Caco-2 (cell line): ENCODE measurements around the gene SLX4. TPM values are rescaled to one million over a fixed set of nuclear protein-coding genes. Genes with fewer than 3 reads are reported as not detected.

ENCODE experiments used
- BruUV-seq: library from RNA; stranded (reverse); fragments of 400-500 nt; replicated peaks from 2 replicates; lab custom pipeline; 2021; lab: Mats Ljungman, UMichigan
- CTCF ChIA-PET: fragments of 300-600 bp; sonication (Branson Sonifier 250); formaldehyde crosslinking; loops from one replicate; lab custom pipeline; 2022; ENCODE audit warnings: antibody characterized with exemption; lab: Charles Lee
- POLR2A ChIA-PET: fragments of 300-600 bp; sonication (Branson Sonifier 250); formaldehyde crosslinking; loops from one replicate; lab custom pipeline; 2022; ENCODE audit warnings: antibody characterized with exemption; lab: Charles Lee
- DNase-seq, 2 experiments: peaks; one replicate each; pipeline versions ENCODE4 v3.0.0 to v3.0.0-alpha.2; 2020 to 2022
- H3K27me3 ChIP-seq: replicated peaks from 2 replicates; pipeline ENCODE4 v1.6.0; 2011; ENCODE audit warnings: low read length; ENCODE audit not compliant: control insufficient read depth, insufficient read depth
- H3K36me3 ChIP-seq: 2 replicates; pipeline ENCODE4 v1.5.1; 2011; ENCODE audit warnings: low read length; ENCODE audit not compliant: control insufficient read depth, insufficient read depth
- H3K4me1 ChIP-seq: fragments of 250-450 bp; sonication (Bioruptor Pico); 2 replicates; pipeline ENCODE4 v1.5.1; 2020; ENCODE audit warnings: mild to moderate bottlenecking
- H3K4me3 ChIP-seq: 2 replicates; pipeline ENCODE4 v1.5.1; 2011; ENCODE audit warnings: low read depth, mild to moderate bottlenecking, control low read depth, low read length
- H3K9me3 ChIP-seq: fragments of 250-450 bp; sonication (Bioruptor Pico); 2 replicates; pipeline ENCODE4 v1.5.1; 2020; ENCODE audit warnings: mild to moderate bottlenecking, moderate library complexity
- H3K27ac Mint-ChIP-seq: one replicate; pipeline ENCODE4 v1.8.0; 2022; ENCODE audit warnings: mixed read lengths; ENCODE audit not compliant: unreplicated experiment
- H3K27me3 Mint-ChIP-seq: one replicate; pipeline ENCODE4 v1.8.0; 2022; ENCODE audit warnings: mixed read lengths; ENCODE audit not compliant: insufficient read depth, unreplicated experiment
- H3K36me3 Mint-ChIP-seq: one replicate; pipeline ENCODE4 v1.8.0; 2022; ENCODE audit warnings: mild to moderate bottlenecking, mixed read lengths; ENCODE audit not compliant: insufficient read depth, unreplicated experiment
- H3K4me1 Mint-ChIP-seq: one replicate; pipeline ENCODE4 v1.8.0; 2022; ENCODE audit warnings: low read depth, mixed read lengths; ENCODE audit not compliant: unreplicated experiment
- H3K4me3 Mint-ChIP-seq: one replicate; pipeline ENCODE4 v1.8.0; 2022; ENCODE audit warnings: mild to moderate bottlenecking, moderate library complexity, mixed read lengths; ENCODE audit not compliant: unreplicated experiment
- H3K9me3 Mint-ChIP-seq: one replicate; pipeline ENCODE4 v1.8.0; 2022; ENCODE audit warnings: mixed read lengths; ENCODE audit not compliant: unreplicated experiment
- CTCF ChIP-seq, 2 experiments: fragments of 200-600 bp in 1 of 2; IDR thresholded peaks; 1 replicate in 1 of 2; 2 replicates in 1 of 2; pipeline versions ENCODE4 v1.5.1 to v1.8.0; 2011 to 2022; ENCODE audit warnings: antibody characterized with exemption in 1 of 2, control low read depth in 1 of 2, inconsistent platforms in 1 of 2, low read depth in 1 of 2, low read length in 1 of 2, mild to moderate bottlenecking in 1 of 2, moderate library complexity in 1 of 2; ENCODE audit not compliant: insufficient read depth in 1 of 2, severe bottlenecking in 1 of 2, unreplicated experiment in 1 of 2
- intact Hi-C: fragments of 100-400 bp; cut with micrococcal nuclease; formaldehyde crosslinking; loops from one replicate; pipeline ENCODE4 v1.10.0; 2022; ENCODE audit not compliant: unreplicated experiment
- total RNA-seq: library from RNA; stranded (reverse); gene quantifications from 2 replicates; pipeline ENCODE4 v1.2.3, GENCODE V29; 2022

The SLX4 gene
- total RNA-seq, 1 experiment from 2014 or later: 10.4 TPM

GRCh38 chr16:3575491-3575890, 35.9 kb downstream of the SLX4 start:
- Histone ChIP-seq H3K9me3 (peaks cover 4% of the 10 kb centered on the region), H3K27me3 (no peaks in the 10 kb centered on the region), H3K4me3 (no peak overlapping the region), H3K4me1 (no peaks in the 10 kb centered on the region), H3K36me3 (no peaks in the 10 kb centered on the region)
- Mint-ChIP-seq H3K27ac (no peak overlapping the region), H3K9me3 (peaks cover 2% of the 10 kb centered on the region), H3K27me3 (no peaks in the 10 kb centered on the region), H3K4me1 (no peaks in the 10 kb centered on the region), H3K36me3 (peaks cover 6% of the 10 kb centered on the region), H3K4me3 (no peak overlapping the region)
- intact Hi-C loops: no loop called here
- TF ChIP-seq CTCF (IDR thresholded peaks at IDR 0.05; ENCODE audit: insufficient read depth in 1 of 2, low read depth in 1 of 2, low read length in 1 of 2, severe bottlenecking in 1 of 2, unreplicated experiment in 1 of 2): no peak
- ChIA-PET POLR2A (no interaction called here), CTCF (no interaction called here)
- DNase-seq: no peak
- no TSS peak for BruUV-seq

- no peak overlapping the region for H3K4me3 ChIP-seq
- BruUV-seq: no TSS peak
- no peaks in the 10 kb centered on the region for H3K27me3 ChIP-seq
- Mint-ChIP-seq H3K36me3 (peaks cover 6% of the 10 kb centered on the region), H3K27ac (no peak overlapping the region), H3K4me3 (no peak overlapping the region), H3K4me1 (no peaks in the 10 kb centered on the region), H3K27me3 (no peaks in the 10 kb centered on the region), H3K9me3 (peaks cover 8% of the 10 kb centered on the region)
- peaks cover 4% of the 10 kb centered on the region for H3K9me3 ChIP-seq
- DNase-seq: no peak
- H3K36me3 ChIP-seq: no peaks in the 10 kb centered on the region
- ChIA-PET CTCF (interaction anchor here (0.6 kb wide), 1 partner anchor 103 kb away, joined by 3 read pairs; no protein-coding TSS in a partner anchor), POLR2A (no interaction called here)
- H3K4me1 ChIP-seq: no peaks in the 10 kb centered on the region
- no peak for TF ChIP-seq CTCF (IDR thresholded peaks at IDR 0.05; ENCODE audit: insufficient read depth in 1 of 2, low read depth in 1 of 2, low read length in 1 of 2, severe bottlenecking in 1 of 2, unreplicated experiment in 1 of 2)
- intact Hi-C loops: no loop called here
These were observed 37.2 kb downstream of the SLX4 start for GRCh38 chr16:3574195-3574594.

- Histone ChIP-seq H3K4me3 (no peak overlapping the region), H3K27me3 (no peaks in the 10 kb centered on the region), H3K36me3 (no peaks in the 10 kb centered on the region), H3K4me1 (no peaks in the 10 kb centered on the region), H3K9me3 (peaks cover 4% of the 10 kb centered on the region)
- no peaks in the 10 kb centered on the region for H3K27me3 Mint-ChIP-seq
- ChIA-PET CTCF (no interaction called here), POLR2A (no interaction called here)
- no TSS peak for BruUV-seq
- H3K9me3 Mint-ChIP-seq: peaks cover 8% of the 10 kb centered on the region
- DNase-seq: no peak
- peaks cover 6% of the 10 kb centered on the region for H3K36me3 Mint-ChIP-seq
- H3K27ac Mint-ChIP-seq: no peak overlapping the region
- no peak for TF ChIP-seq CTCF (IDR thresholded peaks at IDR 0.05; ENCODE audit: insufficient read depth in 1 of 2, low read depth in 1 of 2, low read length in 1 of 2, severe bottlenecking in 1 of 2, unreplicated experiment in 1 of 2)
- H3K4me1 Mint-ChIP-seq: no peaks in the 10 kb centered on the region
- H3K4me3 Mint-ChIP-seq: no peak overlapping the region
- intact Hi-C loops: no loop called here
These were observed 38.1 kb downstream of the SLX4 start for GRCh38 chr16:3573146-3573815.
